Natural killer cell treated with Interleukin-12 subunit alpha and Interleukin-12 subunit beta and Interleukin-15 and Interleukin-18, amount 100 ng/mL, for 72 hours (primary cell): ENCODE results near the gene RPTOR. TPM values are rescaled to one million over a fixed set of nuclear protein-coding genes. Genes with fewer than 3 reads are reported as not detected.
"Not testable (repeated sequence)": the region's sequence is repeated elsewhere in the genome, so short reads cannot be mapped to it uniquely, and the experiment has no call there.

Experiments
- ATAC-seq, 2 donors: fragments of 150-1000 bp; cut with Tn5 transposase in 1 of 2; sonication (Bioruptor Pico), chemical (Tn5 transposase) in 1 of 2; 2 replicates each; pipeline ENCODE4 v1.10.0; 2021
- DNase-seq: peaks from one replicate; pipeline ENCODE4 v3.0.0; 2022; ENCODE audit warnings: low spot score
- H3K27ac Mint-ChIP-seq, 2 donors: 1 replicate in 1 of 2; 2 replicates in 1 of 2; pipeline ENCODE4 v1.8.0; 2022; ENCODE audit warnings: mixed read lengths in 2 of 2, mild to moderate bottlenecking in 1 of 2, moderate library complexity in 1 of 2
- H3K27me3 Mint-ChIP-seq, 2 donors: 1 replicate in 1 of 2; 2 replicates in 1 of 2; pipeline ENCODE4 v1.8.0; 2022; ENCODE audit warnings: mixed read lengths in 2 of 2
- H3K36me3 Mint-ChIP-seq: one replicate; pipeline ENCODE4 v1.8.0; 2022; ENCODE audit warnings: mixed read lengths
- H3K4me1 Mint-ChIP-seq, 2 donors: 1 replicate in 1 of 2; 2 replicates in 1 of 2; pipeline ENCODE4 v1.8.0; 2022; ENCODE audit warnings: low read depth in 2 of 2, mixed read lengths in 2 of 2, mild to moderate bottlenecking in 1 of 2
- H3K4me3 Mint-ChIP-seq: one replicate; pipeline ENCODE4 v1.8.0; 2022; ENCODE audit warnings: mixed read lengths
- H3K9me3 Mint-ChIP-seq: 2 replicates; pipeline ENCODE4 v1.8.0; 2022; ENCODE audit warnings: mixed read lengths
- total RNA-seq, 2 donors: library from RNA; stranded (reverse); gene quantifications; one replicate each; pipeline ENCODE4 v1.2.3, GENCODE V29; 2022

The RPTOR gene
- total RNA-seq, 2 donors from 2014 or later = 44.1 to 92.4 TPM

GRCh38 chr17:80523054-80523744 is 21.4 kb upstream of the RPTOR start:
- Mint-ChIP-seq H3K4me1 (no peaks in the 10 kb centered on the region), H3K27ac (no peak overlapping the region), H3K4me3 (no peak overlapping the region), H3K27me3 (peaks cover 13 to 18% of the 10 kb centered on the region in 2 donors), H3K9me3 (no peaks in the 10 kb centered on the region), H3K36me3 (no peaks in the 10 kb centered on the region)
- ATAC-seq (no peak), DNase-seq (peak; percentile 54)

GRCh38 chr17:80523956-80524712 is 20.5 kb upstream of the RPTOR start:
- peaks cover 6 to 14% of the 10 kb centered on the region in 2 donors for H3K27me3 Mint-ChIP-seq
- no peaks in the 10 kb centered on the region for H3K9me3 Mint-ChIP-seq
- DNase-seq (no peak), ATAC-seq (no peak)
- no peak overlapping the region for H3K27ac Mint-ChIP-seq
- no peak overlapping the region for H3K4me3 Mint-ChIP-seq
- no peaks in the 10 kb centered on the region for H3K4me1 Mint-ChIP-seq
- no peaks in the 10 kb centered on the region for H3K36me3 Mint-ChIP-seq

- peak; percentile 52 for DNase-seq
- Mint-ChIP-seq H3K9me3 (no peaks in the 10 kb centered on the region), H3K27me3 (peaks cover 6 to 10% of the 10 kb centered on the region in 2 donors), H3K36me3 (no peaks in the 10 kb centered on the region), H3K27ac (no peak overlapping the region), H3K4me1 (no peaks in the 10 kb centered on the region), H3K4me3 (no peak overlapping the region)
- no peak for ATAC-seq
Measured at GRCh38 chr17:80526116-80526910, 18.3 kb upstream of the RPTOR start.

GRCh38 chr17:80527016-80527645 is 17.5 kb upstream of the RPTOR start:
- H3K4me1 Mint-ChIP-seq = no peaks in the 10 kb centered on the region
- DNase-seq (no peak), ATAC-seq (no peak)
- H3K9me3 Mint-ChIP-seq = no peaks in the 10 kb centered on the region
- H3K27me3 Mint-ChIP-seq = peaks cover 6 to 10% of the 10 kb centered on the region in 2 donors
- H3K27ac Mint-ChIP-seq = no peak overlapping the region
- no peaks in the 10 kb centered on the region for H3K36me3 Mint-ChIP-seq
- no peak overlapping the region for H3K4me3 Mint-ChIP-seq

GRCh38 chr17:80528536-80528935 is 16.1 kb upstream of the RPTOR start:
- Mint-ChIP-seq H3K4me1 (no peaks in the 10 kb centered on the region), H3K4me3 (no peak overlapping the region), H3K27me3 (peaks cover 6 to 10% of the 10 kb centered on the region in 2 donors), H3K36me3 (no peaks in the 10 kb centered on the region), H3K27ac (no peak overlapping the region), H3K9me3 (no peaks in the 10 kb centered on the region)
- DNase-seq (peak; percentile 20), ATAC-seq (no peak)

GRCh38 chr17:80529104-80529903 is 15.3 kb upstream of the RPTOR start:
- ATAC-seq (no peak), DNase-seq (peak; percentile 20)
- Mint-ChIP-seq H3K4me1 (no peaks in the 10 kb centered on the region), H3K27ac (no peak overlapping the region), H3K27me3 (peaks cover 6 to 10% of the 10 kb centered on the region in 2 donors), H3K9me3 (no peaks in the 10 kb centered on the region), H3K4me3 (no peak overlapping the region), H3K36me3 (no peaks in the 10 kb centered on the region)

GRCh38 chr17:80529904-80530292 is 14.7 kb upstream of the RPTOR start:
- Mint-ChIP-seq H3K36me3 (no peaks in the 10 kb centered on the region), H3K27me3 (peaks cover 6 to 10% of the 10 kb centered on the region in 2 donors), H3K4me1 (no peaks in the 10 kb centered on the region), H3K27ac (no peak overlapping the region), H3K4me3 (no peak overlapping the region), H3K9me3 (no peaks in the 10 kb centered on the region)
- ATAC-seq (no peak), DNase-seq (no peak)

GRCh38 chr17:80531400-80531799 is 13.2 kb upstream of the RPTOR start:
- H3K27me3 Mint-ChIP-seq = peaks cover 6 to 7% of the 10 kb centered on the region in 2 donors
- H3K4me1 Mint-ChIP-seq = no peaks in the 10 kb centered on the region

GRCh38 chr17:80537386-80537785 is 7.3 kb upstream of the RPTOR start:
- H3K4me3 Mint-ChIP-seq, H3K36me3 Mint-ChIP-seq, DNase-seq, H3K27ac Mint-ChIP-seq, H3K4me1 Mint-ChIP-seq, H3K9me3 Mint-ChIP-seq, ATAC-seq: not testable (repeated sequence)
- H3K27me3 Mint-ChIP-seq = peaks cover 7 to 10% of the 10 kb centered on the region in 2 donors

More at GRCh38 chr17:80531400-80531799, 13.2 kb upstream of the RPTOR start:
- Mint-ChIP-seq H3K27ac (no peak overlapping the region), H3K36me3 (no peaks in the 10 kb centered on the region), H3K4me3 (no peak overlapping the region), H3K9me3 (no peaks in the 10 kb centered on the region)
- DNase-seq (no peak), ATAC-seq (no peak)

GRCh38 chr17:80538484-80538883 is 6.2 kb upstream of the RPTOR start:
- H3K4me1 Mint-ChIP-seq = no peaks in the 10 kb centered on the region
- no peak overlapping the region for H3K27ac Mint-ChIP-seq
- H3K27me3 Mint-ChIP-seq = peaks cover 10 to 11% of the 10 kb centered on the region in 2 donors
- H3K36me3 Mint-ChIP-seq = no peaks in the 10 kb centered on the region
- H3K9me3 Mint-ChIP-seq = no peaks in the 10 kb centered on the region
- peak in 1 of 2 donors; percentile 13 for ATAC-seq
- H3K4me3 Mint-ChIP-seq = no peak overlapping the region
- no peak for DNase-seq

- Mint-ChIP-seq H3K27me3 (peaks cover 10 to 11% of the 10 kb centered on the region in 2 donors), H3K4me3 (no peak overlapping the region), H3K27ac (no peak overlapping the region), H3K9me3 (no peaks in the 10 kb centered on the region), H3K4me1 (no peaks in the 10 kb centered on the region), H3K36me3 (no peaks in the 10 kb centered on the region)
- ATAC-seq (no peak), DNase-seq (no peak)
Measured at GRCh38 chr17:80539022-80539641, 5.5 kb upstream of the RPTOR start.

GRCh38 chr17:80545499-80545826 is 825 bp downstream of the RPTOR start:
- peak overlapping the region; percentile 79 for H3K4me3 Mint-ChIP-seq
- H3K27ac Mint-ChIP-seq = peak overlapping the region; percentile 71 to 94
- no peak for DNase-seq
- H3K9me3 Mint-ChIP-seq = no peaks in the 10 kb centered on the region
- H3K4me1 Mint-ChIP-seq = peaks cover 9 to 14% of the 10 kb centered on the region in 2 donors
- H3K27me3 Mint-ChIP-seq = peaks cover 0 to 8% of the 10 kb centered on the region in 2 donors
- no peaks in the 10 kb centered on the region for H3K36me3 Mint-ChIP-seq
- ATAC-seq = no peak
